GM19438 (cell line): Measurements from ENCODE around the gene CCDC80.
A peak's percentile ranks its signal among the peaks of the same experiment; 100 is the strongest.

Experiments used
- ATAC-seq: cut with Tn5 transposase; IDR thresholded peaks from one replicate; pipeline ENCODE4 v1.9.1; 2021; ENCODE audit warnings: low read depth; ENCODE audit not compliant: unreplicated experiment

Gene CCDC80, protein sequence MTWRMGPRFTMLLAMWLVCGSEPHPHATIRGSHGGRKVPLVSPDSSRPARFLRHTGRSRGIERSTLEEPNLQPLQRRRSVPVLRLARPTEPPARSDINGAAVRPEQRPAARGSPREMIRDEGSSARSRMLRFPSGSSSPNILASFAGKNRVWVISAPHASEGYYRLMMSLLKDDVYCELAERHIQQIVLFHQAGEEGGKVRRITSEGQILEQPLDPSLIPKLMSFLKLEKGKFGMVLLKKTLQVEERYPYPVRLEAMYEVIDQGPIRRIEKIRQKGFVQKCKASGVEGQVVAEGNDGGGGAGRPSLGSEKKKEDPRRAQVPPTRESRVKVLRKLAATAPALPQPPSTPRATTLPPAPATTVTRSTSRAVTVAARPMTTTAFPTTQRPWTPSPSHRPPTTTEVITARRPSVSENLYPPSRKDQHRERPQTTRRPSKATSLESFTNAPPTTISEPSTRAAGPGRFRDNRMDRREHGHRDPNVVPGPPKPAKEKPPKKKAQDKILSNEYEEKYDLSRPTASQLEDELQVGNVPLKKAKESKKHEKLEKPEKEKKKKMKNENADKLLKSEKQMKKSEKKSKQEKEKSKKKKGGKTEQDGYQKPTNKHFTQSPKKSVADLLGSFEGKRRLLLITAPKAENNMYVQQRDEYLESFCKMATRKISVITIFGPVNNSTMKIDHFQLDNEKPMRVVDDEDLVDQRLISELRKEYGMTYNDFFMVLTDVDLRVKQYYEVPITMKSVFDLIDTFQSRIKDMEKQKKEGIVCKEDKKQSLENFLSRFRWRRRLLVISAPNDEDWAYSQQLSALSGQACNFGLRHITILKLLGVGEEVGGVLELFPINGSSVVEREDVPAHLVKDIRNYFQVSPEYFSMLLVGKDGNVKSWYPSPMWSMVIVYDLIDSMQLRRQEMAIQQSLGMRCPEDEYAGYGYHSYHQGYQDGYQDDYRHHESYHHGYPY

DNA sequence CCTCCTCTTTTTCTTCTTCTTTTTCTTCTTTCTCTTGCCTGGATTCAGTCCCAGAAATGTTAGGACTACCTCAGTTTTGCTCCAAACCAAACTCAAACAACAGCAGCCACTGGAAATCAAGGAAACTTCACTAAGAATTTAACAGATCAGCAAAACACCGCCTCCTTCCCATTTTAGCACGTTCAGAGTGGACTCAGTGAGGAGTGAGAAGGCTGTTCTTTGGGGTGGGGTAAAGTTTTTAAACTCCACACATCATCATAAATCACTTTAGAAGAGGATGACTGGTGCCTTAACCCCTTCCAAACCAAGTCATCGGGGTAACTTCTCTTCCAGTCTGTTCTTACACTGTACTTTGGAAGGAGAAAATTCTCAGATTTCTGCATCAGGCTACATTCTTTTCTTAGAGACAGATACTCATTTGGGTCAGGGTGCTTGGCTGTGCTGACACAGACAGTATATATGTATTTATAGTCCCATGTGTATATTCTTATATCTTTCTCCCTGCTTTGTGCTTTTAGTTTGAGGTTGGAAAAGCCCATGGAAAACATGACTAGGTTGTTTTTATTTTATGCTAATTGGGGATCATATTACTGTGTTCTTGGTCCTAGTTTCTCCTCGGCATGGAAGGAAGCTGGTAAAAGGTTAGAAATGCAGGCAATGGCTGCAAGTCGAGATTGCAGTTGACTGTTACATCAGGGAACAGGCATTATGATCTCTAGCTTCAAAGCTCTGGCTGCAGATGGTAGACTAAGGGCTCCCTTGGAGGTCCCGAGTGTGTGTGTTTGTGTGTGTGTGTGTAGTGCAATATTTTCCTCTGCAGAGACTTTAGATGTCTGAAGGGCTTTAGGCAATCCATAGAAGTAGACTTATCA, at the start of gene CCDC80:
Gene CCDC80 (minus strand): TSS at position 214 of the 872 bp plus-strand sequence. CDS start 1,238 bp downstream, outside the sequence.
- ATAC-seq, result no peak

DNA sequence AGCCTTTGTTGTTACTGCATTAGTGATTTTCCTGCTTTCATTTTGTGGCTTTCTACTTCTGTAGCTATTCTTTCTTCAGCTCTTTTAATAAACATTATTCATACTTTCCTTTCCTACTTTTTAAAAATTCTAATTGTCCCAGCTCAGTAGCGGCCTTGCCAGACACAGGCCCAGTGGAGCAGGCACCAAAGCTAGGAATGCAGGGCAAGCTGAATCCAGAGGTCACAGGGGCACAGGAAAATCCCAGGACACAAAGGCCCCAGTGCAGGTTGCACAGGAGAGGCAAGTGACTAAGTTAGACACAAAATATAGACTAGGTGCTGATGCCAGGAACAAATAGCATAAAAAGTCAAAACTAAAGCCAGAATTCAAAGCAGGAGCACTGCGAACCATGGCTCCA, 49.0 kb upstream of the CCDC80 start:
- ATAC-seq, result no peak

DNA sequence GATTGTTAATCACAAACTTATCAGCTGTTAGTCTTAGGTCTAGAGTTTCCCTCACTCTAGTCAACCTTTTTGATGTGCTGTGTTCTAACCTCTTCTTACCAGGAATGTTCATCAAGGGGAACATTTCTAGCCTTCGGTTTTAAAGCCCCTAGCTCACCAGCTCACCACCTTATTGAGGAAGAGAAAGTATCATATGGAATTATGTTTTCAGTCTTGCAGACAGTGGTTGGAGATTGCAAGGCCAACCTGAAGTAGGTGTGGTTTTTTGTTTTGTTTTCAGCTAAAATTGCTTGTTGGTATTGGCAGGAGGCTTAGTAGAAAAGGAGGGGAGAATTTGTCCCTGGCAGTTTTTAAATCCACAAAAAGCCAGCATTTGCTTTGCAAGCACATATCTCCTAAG, 48.4 kb upstream of the CCDC80 start:
- ATAC-seq, result peak; percentile 78

DNA sequence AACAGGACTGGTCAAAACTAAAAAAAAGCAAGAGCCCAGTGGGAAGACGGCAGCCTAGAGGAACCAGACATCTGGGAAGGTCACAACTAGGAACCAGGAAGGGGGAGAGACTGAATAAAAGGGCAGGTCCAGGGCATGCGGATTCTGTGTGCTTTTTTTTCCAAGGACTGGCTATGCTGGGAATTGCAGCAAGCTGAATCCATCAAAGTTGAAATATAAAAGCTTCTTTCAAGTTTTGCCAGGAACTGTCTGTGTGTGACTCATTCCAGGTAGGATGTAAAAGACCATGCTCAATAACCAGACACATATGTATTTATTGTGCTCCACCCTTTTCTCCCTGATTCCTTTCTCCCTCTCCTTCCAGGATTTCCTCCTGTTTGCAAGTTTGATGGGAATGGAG, 47.9 kb upstream of the CCDC80 start:
- ATAC-seq, result no peak

DNA sequence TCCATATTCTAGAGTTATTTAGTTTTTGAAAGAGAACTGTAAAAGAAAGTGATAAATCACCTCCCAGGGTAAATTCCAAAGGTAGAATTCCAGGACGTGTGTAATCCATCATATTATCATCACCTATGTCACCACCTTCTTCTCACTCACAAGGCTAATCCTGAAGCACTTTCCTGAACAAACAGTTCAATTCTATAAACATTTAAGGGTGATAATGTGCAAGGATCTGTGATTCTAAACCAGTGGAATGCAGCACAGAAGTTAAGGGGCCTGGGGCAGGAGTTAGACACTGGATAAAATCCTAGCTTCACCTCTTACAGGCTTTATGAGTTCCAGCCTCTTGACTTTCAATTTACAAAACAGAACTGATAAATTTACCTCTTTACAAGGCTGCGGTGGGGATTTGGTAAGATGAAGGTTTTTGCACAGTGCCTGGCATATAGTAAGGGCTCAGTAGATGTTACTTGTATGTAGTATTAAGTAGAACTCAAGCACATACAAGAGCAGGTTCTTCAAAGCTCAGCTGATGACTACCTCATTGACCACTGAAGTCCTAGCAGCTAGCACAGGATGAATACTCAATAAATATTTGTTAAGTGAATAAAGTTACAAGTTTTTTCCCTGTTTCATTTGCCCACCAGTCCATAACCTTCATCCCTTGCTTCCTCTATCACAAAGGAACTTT, 47.3 kb upstream of the CCDC80 start:
- no peak for ATAC-seq

DNA sequence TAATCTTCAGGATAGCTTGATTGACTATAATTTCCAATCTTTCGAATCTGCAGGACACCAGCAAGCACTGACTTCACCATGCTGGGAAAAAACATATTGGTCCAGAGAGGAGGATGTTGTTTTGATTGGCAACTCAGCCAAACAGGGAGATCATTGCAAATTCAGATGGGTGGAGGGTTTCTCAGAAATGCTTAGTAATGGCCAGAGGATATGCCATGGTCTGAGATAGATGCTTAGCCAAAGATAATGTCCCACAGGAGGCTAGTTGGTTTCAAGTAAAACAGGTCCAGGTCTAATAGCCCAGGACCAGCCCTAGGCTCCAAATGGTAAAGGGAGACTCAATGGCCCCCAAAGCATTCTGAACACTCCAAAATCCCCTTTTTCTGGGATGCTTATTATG, 46.7 kb upstream of the CCDC80 start:
- ATAC-seq, result no peak

DNA sequence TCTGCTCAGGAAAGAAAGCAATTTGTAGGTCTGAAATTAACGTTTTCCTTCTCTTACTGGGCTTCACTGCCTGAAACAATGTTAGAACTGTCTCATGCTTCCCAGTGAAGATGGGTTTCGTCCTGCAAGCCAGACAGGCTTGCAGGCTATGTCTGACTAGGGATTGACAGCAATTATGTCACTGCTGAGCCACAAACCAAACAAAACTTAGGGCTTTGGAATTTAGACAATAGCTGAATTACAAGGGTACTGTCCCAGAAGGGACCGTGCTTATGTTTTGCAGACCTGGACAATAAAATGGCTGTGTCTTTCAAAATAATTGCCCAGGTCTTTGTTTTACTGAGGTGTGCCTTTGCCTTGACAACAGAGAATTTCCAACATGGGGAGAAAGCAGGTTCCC, 46.3 kb upstream of the CCDC80 start:
- ATAC-seq, result no peak

DNA sequence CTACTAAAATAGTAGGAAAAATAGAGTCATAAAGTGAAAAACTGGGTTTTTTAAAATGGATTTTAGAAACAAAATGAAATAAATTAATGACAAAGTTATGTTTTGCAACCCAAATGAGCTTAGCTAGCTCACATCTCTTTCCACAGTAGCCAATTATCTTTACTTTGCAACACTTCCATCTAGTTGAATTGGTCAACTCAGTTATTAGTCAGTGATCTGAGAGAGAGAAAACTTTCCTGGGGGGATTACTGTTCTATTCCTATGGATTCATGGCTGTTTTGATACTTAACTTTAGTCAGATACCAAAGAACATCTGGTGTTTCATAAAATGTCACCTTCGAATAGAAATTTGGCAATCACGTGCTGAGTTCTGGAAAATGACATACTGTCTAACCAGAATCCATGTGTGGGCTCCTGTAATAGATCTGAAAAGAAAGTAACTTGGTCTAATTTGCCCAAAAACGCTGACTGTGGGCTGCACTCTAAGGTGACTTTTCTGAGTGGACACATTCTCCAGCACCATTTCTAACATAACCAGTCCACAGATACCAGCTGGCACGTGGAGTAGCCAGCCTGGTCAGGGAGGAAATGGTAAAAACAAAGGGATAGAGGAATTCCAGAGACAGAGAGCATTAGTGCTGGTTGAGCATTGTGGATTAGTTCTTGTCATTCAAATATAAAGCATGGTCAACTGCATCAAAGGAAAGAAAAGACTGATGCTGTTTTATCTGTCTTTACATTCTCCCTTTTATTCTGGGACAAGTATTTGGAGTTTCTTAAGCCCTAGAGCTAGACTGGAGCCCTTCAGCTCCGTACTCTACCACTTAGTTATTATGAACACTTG, 45.2 kb upstream of the CCDC80 start:
- ATAC-seq, result no peak

DNA sequence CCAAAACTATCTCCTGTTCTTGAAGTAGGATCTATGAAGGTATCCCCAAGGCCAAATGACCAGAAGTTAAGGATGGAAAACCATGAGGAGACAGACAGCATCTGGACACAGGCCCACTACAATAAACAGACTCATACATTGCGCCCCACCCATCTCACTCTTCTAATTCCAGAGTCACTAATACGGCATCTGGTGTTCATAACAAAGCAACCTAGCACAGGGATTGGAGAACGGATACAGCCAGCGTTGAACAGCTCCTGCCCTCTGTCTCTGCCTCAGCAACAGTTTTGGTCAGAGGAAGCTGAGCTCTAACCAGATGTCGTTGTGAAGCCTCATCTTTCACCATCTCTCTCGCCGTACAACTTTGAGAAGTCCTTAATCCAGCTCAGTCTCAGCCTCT, 44.5 kb upstream of the CCDC80 start:
- ATAC-seq, result no peak

DNA sequence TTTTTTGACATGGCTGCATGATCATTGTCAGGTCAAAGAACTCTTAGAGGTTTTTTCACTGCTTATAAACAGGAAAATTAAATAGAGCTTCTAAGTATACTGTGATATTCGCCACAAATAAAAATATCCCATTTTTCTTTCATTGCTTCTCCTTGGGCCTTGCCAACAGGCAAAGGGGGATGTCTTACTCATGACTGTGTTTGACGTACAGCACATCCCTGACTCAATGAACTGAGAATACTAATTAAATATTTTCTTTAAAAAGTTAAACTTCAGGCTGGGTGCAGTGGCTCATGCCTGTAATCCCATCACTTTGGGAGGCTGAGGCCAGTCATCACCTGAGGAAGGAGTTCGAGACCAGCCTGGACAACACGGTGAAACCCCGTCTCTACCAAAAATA, 41.4 kb upstream of the CCDC80 start:
- ATAC-seq, result no peak

DNA sequence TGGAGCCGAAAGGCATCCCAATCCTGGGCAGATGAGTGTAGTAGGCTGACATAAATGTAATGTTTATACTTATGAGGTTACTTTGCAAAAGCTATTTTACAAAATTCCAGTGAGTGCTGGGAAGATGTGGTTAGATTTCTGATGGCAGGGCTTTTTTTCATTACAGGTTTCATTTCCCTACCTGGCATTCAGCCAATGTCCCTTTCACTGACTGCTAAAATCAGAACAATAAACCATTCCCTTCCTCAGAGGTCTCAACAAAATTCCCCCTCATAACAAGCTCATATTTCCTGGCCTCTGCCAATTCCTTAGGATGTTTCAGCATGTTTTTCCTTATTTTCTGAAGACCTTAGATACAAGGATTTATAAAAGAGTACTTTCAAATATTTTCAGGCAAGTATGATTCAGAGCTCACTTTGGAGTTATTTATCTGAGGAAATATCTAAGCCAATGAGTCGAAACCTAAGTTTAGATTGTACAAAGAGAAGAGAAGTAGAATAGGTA, 40.9 kb upstream of the CCDC80 start:
- no peak for ATAC-seq

DNA sequence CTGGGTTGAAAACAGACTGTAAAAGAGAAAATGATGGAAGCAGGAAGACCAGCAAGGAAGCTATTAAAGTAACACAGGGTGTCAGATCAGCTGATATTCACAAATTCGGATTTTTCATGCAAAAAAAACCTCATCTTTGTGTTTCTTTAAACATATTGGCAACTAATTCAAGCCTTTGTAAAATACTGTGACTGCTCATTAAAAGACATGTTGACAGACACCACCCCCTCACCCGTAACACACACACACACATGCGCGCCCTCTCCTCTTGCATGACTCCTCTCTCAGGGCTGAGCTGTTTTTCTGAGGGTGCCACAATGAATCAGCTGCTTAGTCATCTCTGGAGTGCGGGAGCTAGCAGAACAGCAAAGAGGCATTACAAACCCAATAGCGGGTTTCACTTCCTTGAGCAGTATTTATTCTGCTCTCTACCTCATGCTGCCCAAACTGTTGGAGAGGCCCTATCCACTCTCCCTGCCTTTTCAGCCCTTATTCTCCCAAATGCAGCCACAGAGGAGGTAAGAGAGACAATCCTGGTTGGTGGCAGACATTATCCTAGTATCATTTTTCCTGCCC, 35.8 kb upstream of the CCDC80 start:
- peak; percentile 100 for ATAC-seq

DNA sequence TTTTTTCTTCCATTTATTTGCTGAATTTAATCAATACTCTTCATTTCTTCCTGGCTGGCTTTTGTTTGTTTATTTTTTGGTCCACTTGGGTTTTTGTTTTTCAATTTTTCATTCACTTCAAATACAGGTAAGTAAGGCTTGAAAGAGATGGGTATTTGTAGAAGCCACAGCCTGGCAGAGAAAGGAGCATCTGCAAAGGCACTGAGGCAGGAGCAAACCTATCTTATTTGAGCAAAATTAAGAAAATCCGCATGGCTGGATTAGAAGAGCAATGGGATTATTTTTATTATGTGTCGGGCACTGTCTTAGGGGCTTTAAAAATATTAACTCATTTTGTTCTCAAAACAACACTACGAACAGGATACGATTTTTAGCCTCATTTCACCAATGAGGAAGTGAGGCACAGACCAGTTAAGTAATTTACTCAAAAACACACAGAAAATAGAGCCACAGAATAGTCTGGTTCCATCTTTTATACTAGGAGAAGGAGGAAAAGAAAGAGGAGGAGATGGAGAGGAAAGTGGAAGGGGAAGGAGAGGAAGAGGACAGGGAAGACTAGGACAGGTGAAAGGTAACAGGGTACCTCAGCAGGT, 35.1 kb upstream of the CCDC80 start:
- ATAC-seq, result no peak

DNA sequence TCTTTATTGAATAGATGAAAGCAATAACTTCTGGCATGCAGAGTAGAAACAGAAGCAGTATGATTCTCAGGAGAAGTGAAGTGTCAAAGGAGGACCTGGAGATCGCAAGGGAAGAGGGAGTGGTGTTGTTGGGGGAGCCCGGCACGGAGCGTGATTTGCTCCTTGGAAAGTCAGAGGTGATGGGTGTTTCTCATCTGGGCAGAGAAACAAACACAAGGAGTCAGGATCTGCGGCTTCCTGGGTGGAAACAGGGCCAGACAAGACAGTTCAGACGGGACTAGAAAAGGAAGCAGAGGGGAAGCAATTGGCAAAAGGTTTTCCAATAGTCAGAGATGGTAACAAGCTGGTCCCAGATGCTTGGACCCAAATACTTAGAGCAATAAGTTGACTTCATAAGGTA, 34.4 kb upstream of the CCDC80 start:
- no peak for ATAC-seq

DNA sequence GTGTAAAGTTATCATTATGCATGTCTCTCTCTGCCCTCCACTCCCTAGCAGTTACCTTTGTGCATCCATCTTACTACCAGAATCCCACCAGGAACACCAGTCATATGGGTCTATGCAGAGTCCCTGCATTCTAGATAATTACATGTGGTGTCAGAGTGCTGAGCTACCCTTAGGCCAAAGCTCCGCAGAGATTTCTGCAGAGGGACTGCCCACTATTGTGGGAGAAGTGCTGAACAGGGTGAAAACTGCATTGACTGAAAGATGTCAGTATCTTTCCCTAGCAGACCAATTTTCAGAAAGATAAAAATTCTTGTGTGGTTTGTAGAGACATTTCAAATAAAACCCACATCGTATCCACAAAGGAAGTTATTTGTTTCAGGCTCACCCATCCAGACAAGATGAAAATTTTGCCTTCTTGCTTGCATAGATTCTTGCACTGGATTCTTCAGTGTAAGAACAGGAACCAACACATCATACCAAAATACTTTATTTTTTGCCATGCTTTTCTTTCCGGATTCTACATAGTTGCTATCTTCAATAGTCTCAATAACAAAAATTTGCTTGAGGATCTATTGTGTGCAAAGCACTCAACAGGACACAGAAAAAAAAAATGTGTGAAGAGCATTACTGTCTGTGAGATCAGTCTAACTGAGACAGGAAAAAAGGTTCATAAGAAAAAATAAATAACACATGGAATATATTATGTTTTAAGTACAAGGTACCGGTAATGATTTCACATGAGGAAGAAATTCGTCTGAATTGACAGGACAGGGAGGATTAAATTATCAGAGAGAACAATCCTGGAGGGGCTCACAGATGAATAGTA, 32.0 kb upstream of the CCDC80 start:
- ATAC-seq, result no peak

DNA sequence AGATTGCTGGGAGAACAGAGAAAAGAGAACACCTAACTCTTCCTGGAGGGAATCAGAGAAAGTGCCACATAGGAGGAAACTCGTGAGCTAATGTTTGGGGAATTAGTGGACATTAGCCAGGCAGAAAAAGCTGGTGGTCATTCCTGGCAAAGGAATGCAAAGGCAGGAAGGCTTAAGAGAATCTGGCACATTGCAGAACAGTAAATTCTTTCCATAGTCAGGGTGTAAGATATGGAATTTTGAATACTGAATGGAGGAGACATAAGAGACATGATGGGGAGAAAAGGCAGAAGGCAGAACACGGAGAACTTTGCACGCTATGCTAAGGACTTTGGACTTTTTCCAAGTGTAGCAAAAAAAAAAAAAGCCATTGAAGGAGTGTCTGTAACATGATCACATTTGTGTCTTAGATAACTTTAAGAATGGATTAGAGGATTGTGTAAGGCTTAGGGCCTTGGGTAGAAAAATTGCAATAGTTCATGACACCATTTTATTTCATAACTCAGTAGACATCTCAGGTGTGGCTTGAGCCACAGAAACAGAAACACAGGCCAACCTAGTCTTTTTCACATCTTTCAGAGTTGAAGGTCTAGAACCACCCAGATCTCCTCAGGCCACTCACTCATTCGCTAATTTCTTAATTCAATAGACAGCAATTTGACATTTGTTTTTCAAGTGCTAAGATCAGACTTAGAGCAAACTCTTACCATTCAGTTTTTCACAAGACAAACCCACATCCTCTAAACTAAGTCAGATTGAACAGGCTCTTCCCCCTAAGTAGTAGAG, 31.2 kb upstream of the CCDC80 start:
- ATAC-seq, result no peak

DNA sequence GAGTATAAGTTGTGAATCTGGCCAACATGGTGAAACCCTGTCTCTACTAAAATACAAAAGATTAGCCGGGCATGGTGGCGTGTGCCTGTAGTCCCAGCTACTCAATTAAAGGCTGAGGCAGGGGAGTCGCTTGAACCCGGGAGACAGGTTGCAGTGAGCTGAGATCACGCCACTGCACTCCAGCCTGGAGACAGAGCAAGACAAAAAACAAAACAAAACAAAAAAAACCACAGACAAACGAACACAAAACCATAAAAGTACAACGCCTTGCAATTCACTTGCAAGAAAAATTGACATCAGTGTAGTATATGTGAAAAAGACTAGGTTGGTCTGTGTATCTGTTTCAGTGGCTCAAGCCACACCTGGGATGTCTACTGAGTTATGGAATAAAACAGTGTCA, 29.9 kb upstream of the CCDC80 start:
- ATAC-seq, result no peak
